MM.1S (cell line): ENCODE results near the gene MITF.

Experiments used
- DNase-seq: peaks from one replicate; pipeline ENCODE4 v3.0.0-alpha.2; 2015
- H2AFZ ChIP-seq: fragments of 300-600 bp; sonication (generic); 2 replicates; pipeline ENCODE4 v1.6.0; 2016; ENCODE audit warnings: antibody characterized with exemption, low read length
- H3F3A ChIP-seq: fragments of 300-600 bp; sonication (generic); 2 replicates; pipeline ENCODE4 v1.6.1; 2016; ENCODE audit warnings: mild to moderate bottlenecking, antibody characterized with exemption, low read length, moderate library complexity, mixed read lengths; ENCODE audit not compliant: insufficient read depth
- H3K27ac ChIP-seq: fragments of 300-600 bp; sonication (generic); 2 replicates; pipeline ENCODE4 v1.5.1; 2016; ENCODE audit warnings: mild to moderate bottlenecking, low read length
- H3K27me3 ChIP-seq: fragments of 300-600 bp; sonication (generic); replicated peaks from 2 replicates; pipeline ENCODE4 v1.6.0; 2016; ENCODE audit warnings: low read length; ENCODE audit not compliant: insufficient read depth
- H3K36me3 ChIP-seq: fragments of 300-600 bp; sonication (generic); replicated peaks from 2 replicates; pipeline ENCODE4 v1.6.1; 2016; ENCODE audit warnings: mild to moderate bottlenecking, low read length, mixed read lengths; ENCODE audit not compliant: insufficient read depth
- H3K4me1 ChIP-seq: fragments of 300-600 bp; sonication (generic); 2 replicates; pipeline ENCODE4 v1.6.1; 2016; ENCODE audit warnings: low read length, mixed read lengths
- H3K4me2 ChIP-seq: fragments of 300-600 bp; sonication (generic); 2 replicates; pipeline ENCODE4 v1.6.0; 2016; ENCODE audit warnings: low read depth, low read length
- H3K4me3 ChIP-seq: fragments of 300-600 bp; sonication (generic); 2 replicates; pipeline ENCODE4 v1.5.1; 2016; ENCODE audit warnings: low read length, mixed read lengths
- H3K79me2 ChIP-seq: fragments of 300-600 bp; sonication (generic); 2 replicates; pipeline ENCODE4 v1.6.1; 2016; ENCODE audit warnings: mixed run types, low read length, mixed read lengths
- H3K9ac ChIP-seq: fragments of 300-600 bp; sonication (generic); 2 replicates; pipeline ENCODE4 v1.6.1; 2016; ENCODE audit warnings: low read length, mixed read lengths
- H3K9me2 ChIP-seq: fragments of 300-600 bp; sonication (generic); replicated peaks from 2 replicates; pipeline ENCODE4 v1.6.1; 2016; ENCODE audit warnings: mild to moderate bottlenecking, low read length, mixed read lengths; ENCODE audit not compliant: insufficient read depth
- H3K9me3 ChIP-seq: fragments of 300-600 bp; sonication (generic); replicated peaks from 2 replicates; pipeline ENCODE4 v1.6.1; 2016; ENCODE audit warnings: mild to moderate bottlenecking, low read length, mixed read lengths; ENCODE audit not compliant: insufficient read depth
- H4K20me1 ChIP-seq: fragments of 300-600 bp; sonication (generic); 2 replicates; pipeline ENCODE4 v1.6.1; 2016; ENCODE audit warnings: mild to moderate bottlenecking, low read length, moderate library complexity, mixed read lengths; ENCODE audit not compliant: insufficient read depth
- CTCF ChIP-seq: fragments of 300-600 bp; sonication (generic); IDR thresholded peaks from 2 replicates; pipeline ENCODE4 v1.5.1; 2016; ENCODE audit warnings: antibody characterized with exemption, low read length, mixed read lengths
- EZH2 ChIP-seq: fragments of 300-600 bp; sonication (generic); optimal IDR thresholded peaks from 2 replicates; pipeline ENCODE3; 2017; ENCODE audit warnings: low read depth, mild to moderate bottlenecking, antibody characterized with exemption, low read length, mixed read lengths
- EZH2phosphoT487 ChIP-seq: fragments of 300-600 bp; sonication (generic); IDR thresholded peaks from 2 replicates; pipeline ENCODE4 v1.6.1; 2018; ENCODE audit warnings: antibody characterized with exemption, low read length

Gene MITF

GRCh38 chr3:69867941-69868505 is 128.8 kb downstream of the MITF start:
- no peak overlapping the region for H3K9ac ChIP-seq
- H3K27ac ChIP-seq = no peak overlapping the region
- no peaks in the 10 kb centered on the region for H3K36me3 ChIP-seq
- H2AFZ ChIP-seq = no peak overlapping the region
- no peaks in the 10 kb centered on the region for H3K79me2 ChIP-seq
- no peaks in the 10 kb centered on the region for H4K20me1 ChIP-seq
- H3F3A ChIP-seq = no peaks in the 10 kb centered on the region
- no peak overlapping the region for H3K4me3 ChIP-seq
- no peaks in the 10 kb centered on the region for H3K27me3 ChIP-seq
- H3K4me1 ChIP-seq = no peaks in the 10 kb centered on the region
- DNase-seq = no peak
- H3K9me3 ChIP-seq = no peaks in the 10 kb centered on the region
- H3K9me2 ChIP-seq = no peaks in the 10 kb centered on the region
- TF ChIP-seq EZH2phosphoT487 (no peak), CTCF (no peak), EZH2 (no peak)
- H3K4me2 ChIP-seq = no peak overlapping the region

- Histone ChIP-seq H3K79me2 (no peaks in the 10 kb centered on the region), H3K4me1 (no peaks in the 10 kb centered on the region), H3K4me2 (no peak overlapping the region), H2AFZ (no peak overlapping the region), H3K36me3 (no peaks in the 10 kb centered on the region), H3K9ac (no peak overlapping the region), H3K9me3 (no peaks in the 10 kb centered on the region), H3K27me3 (no peaks in the 10 kb centered on the region), H3K9me2 (no peaks in the 10 kb centered on the region), H4K20me1 (no peaks in the 10 kb centered on the region), H3K27ac (no peak overlapping the region), H3K4me3 (no peak overlapping the region), H3F3A (no peaks in the 10 kb centered on the region)
- DNase-seq = no peak
- TF ChIP-seq EZH2phosphoT487 = no peak
- no peak for TF ChIP-seq EZH2
- no peak for TF ChIP-seq CTCF
These were observed 129.7 kb downstream of the MITF start for GRCh38 chr3:69868841-69869420.

GRCh38 chr3:69869643-69870042 is 130.4 kb downstream of the MITF start:
- H3K27ac ChIP-seq = no peak overlapping the region

More at GRCh38 chr3:69869643-69870042, 130.4 kb downstream of the MITF start:
- H3K4me2 ChIP-seq = no peak overlapping the region
- H3K4me1 ChIP-seq = no peaks in the 10 kb centered on the region
- no peaks in the 10 kb centered on the region for H3F3A ChIP-seq
- H2AFZ ChIP-seq = no peak overlapping the region
- no peak for DNase-seq
- no peaks in the 10 kb centered on the region for H3K27me3 ChIP-seq
- H3K36me3 ChIP-seq = no peaks in the 10 kb centered on the region
- no peak for TF ChIP-seq CTCF
- TF ChIP-seq EZH2 = no peak
- TF ChIP-seq EZH2phosphoT487 = no peak
- H4K20me1 ChIP-seq = no peaks in the 10 kb centered on the region
- H3K9me2 ChIP-seq = no peaks in the 10 kb centered on the region
- H3K9ac ChIP-seq = no peak overlapping the region
- H3K79me2 ChIP-seq = no peaks in the 10 kb centered on the region
- H3K4me3 ChIP-seq = no peak overlapping the region
- H3K9me3 ChIP-seq = no peaks in the 10 kb centered on the region
